ENCODE measurements around the gene PDLIM4.

PDLIM4 gene

DNA sequence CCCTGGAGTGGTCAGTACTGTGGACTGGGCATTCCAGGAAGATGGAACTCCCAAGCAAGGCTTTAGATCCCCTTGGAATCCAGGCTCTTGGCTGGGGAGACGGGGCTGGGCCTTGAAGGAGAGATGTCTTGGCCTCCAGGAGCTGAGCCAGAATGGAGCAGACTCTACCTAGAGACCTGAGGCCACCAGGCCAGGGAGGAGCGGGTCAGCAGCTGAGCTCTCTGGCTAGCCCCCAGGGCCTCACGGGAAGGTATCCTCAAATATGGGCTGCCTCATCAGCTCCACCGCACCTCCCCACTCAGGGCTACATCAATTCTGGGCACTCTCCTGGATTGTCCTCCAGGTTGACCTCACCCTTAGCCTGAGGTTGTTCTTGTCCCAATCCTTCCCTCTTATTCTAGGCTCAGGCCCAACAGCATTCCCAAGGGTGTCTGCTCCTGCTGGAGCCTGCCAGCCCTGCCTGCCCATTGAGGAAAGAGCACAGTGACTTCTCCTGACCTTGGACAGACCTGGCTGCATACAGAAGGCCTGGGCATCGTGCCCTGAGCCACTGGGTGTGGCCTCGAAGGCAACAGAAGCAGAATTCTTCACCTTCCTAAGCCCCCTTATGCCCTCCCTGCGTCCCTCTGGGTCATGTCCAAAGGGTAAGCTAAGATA lies 3.0 kb upstream of the PDLIM4 start:
- no peak for DNase-seq

GRCh38 chr5:132256086-132256782 lies 1.3 kb upstream of the PDLIM4 start:
- no peak for DNase-seq

GRCh38 chr5:132256783-132257130 lies 739 bp upstream of the PDLIM4 start:
- DNase-seq: no peak

DNA sequence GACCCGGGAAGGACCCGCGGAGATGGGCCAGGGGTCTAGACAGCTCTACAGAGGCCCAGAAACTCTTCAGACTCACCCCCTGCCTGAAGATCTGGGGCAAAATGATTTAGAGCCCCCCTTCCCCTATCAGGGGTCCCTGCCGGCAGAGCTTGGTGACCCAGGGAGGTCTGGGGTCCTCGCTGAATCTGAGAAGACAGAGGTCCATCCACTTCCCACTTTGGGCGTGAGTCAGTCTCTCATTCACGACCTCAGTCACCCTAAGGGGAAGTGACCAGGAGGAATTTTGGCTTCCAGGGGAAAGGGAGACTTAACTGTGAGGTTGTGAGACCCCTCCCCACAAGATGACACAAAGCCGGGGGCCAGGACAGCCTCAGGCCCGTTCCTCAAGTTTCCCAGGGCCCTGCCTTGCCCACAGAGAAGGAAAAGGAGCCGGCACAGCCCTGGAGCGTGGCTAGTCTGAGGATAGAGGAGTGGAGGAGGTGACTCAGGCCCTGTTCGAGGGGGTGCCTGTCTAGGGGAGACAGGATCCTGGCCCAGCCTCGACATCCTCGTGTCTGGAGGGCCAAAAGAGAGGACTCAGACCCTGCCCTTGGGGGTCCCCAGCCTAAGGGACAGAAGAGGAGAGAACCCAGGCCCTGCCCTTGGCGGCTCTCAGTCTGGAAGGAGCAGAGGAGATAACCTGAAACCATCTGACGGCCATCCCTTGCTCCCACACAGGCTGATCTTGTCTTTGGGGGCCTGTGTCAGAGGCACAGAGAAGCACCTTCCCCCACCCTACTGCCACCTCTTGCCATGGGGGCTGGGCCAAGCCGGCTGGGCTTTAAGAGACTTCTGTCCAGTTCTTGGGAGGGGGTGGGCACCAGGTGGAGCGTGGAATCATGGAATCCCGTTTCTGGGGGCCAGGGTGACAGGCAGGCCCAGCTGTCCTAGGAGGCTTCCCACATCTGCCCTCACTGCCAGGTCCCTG lies 889 bp downstream of the PDLIM4 start:
- no peak for DNase-seq

GRCh38 chr5:132259069-132259851 lies 1.8 kb downstream of the PDLIM4 start:
- peak; percentile 31 for DNase-seq

GRCh38 chr5:132260051-132260450 lies 2.6 kb downstream of the PDLIM4 start:
- DNase-seq: no peak

DNA sequence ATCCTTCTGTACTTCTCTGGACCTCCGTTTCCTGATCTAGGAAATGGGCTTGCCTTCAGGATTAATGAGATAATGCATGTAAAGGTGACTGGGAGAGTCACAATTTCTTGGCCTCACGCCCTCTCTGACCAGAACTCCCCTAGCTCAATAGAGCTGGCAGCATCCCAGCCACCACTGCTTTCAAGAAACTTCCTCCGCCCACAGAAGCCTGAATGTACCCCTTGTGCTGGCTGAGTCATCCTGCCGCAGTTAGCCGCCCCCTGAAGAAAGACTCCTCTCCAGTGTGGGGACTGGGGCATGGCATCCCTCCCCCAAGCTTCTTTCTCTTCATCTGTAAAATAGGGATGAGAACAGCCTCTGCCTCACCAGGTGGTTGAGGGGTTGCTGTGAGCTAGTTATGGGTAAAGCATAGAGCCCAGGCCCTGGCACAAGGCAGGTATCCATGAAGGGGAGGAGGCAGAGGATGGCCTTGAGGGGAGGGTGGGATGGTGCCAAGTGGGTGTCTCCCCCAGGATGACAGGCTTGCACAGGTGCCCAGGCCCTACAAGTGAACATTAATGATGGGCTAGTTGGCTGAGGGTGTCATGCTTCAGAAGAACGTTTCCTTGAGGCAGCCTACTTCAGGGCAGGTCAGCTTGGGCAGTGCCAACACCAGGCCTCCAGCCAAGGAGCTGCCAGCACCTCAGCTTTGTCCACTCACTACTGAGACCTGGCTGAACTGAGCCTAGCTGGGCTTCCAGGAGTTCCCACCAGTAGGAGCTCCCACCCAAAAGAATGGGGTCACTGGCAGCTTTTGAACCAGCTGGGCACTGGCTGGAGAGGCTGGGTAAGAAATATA lies 3.4 kb downstream of the PDLIM4 start:
- no peak for DNase-seq

DNA sequence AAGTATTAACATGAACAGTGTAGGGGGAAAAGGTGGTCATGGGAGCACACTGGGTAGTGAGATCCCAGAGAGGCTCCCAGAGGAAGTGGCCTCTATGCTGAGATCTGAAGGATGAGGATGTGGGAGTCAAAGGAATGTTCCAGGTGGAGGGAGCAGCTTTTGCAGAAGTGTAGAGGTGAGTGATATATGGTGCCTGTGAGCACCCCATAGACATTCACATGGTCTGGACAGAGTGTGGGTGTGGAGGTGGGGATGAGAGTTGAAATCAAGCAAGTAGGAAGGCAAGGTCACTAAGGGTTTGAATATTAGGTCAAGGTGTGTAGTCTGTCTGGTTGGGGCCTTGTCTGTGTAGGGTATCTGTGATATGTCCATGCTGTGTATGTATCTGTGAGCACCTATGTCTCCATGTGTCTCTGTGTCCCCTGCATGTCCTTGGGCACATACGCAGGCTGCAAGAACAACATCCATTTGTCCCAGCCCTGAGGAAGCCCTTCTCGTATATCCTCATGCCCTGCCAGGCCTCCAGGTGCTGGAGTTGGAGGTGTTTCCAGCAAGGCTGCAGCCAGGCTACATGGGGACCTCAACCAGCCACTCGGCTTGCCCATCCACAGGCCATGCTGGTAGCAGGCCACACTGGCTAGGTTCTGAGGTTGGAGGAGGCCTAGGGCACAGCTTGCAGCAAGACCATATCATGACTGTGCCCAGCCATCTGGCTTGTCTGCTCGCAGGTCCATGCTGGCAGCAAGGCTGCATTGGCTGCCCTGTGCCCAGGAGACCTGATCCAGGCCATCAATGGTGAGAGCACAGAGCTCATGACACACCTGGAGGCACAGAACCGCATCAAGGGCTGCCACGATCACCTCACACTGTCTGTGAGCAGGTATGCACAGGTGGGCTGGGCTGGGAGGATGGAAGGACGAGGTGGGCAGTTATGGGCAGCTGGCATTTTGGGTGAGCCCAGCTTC lies 4.7 kb downstream of the PDLIM4 start:
- DNase-seq: no peak

- no peak for DNase-seq
These were observed 5.5 kb downstream of the PDLIM4 start for GRCh38 chr5:132262882-132263547.

GRCh38 chr5:132263548-132264261 lies 6.2 kb downstream of the PDLIM4 start:
- DNase-seq: no peak

- no peak for DNase-seq
These were observed 7.2 kb downstream of the PDLIM4 start for GRCh38 chr5:132264546-132265335.

DNA sequence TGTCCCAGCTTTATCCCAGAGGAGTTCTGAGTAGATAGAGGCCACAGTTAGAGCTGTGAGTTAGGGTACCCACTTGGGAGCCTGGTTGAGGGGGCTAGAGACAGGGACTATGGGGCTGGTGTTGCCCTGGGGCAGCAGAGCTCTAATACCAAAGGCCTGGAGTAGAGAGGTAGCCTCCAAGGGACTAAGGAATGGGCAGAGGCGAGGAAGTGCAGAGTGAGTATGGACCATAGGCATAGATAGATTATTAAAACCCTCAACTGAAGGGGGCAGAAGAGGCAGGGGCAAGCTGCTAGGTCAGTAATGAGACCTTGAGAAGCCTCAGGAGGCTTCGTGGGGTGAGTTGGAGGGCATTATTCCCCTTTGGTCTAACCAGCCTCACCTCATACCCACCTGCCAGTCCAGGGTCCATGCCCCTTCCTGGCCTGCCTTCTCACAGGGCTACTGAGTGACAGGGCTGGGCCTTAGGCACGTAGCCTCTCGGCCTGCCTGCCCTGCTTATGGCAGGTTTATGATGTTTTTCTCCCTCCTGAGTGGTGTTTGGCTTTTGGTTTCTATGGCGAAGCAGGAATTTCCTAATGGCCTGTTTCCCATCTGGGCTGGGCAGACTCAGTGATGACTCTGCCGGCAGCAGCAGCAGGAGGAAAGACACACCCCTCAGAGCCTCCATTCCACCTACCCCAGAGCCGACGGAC lies 8.0 kb downstream of the PDLIM4 start:
- DNase-seq: no peak

GRCh38 chr5:132266031-132266835 lies 8.7 kb downstream of the PDLIM4 start:
- no peak for DNase-seq

- DNase-seq: no peak
These were observed 9.3 kb downstream of the PDLIM4 start for GRCh38 chr5:132266836-132267160.

- no peak for DNase-seq
These were observed 9.8 kb downstream of the PDLIM4 start for GRCh38 chr5:132267166-132267739.

DNA sequence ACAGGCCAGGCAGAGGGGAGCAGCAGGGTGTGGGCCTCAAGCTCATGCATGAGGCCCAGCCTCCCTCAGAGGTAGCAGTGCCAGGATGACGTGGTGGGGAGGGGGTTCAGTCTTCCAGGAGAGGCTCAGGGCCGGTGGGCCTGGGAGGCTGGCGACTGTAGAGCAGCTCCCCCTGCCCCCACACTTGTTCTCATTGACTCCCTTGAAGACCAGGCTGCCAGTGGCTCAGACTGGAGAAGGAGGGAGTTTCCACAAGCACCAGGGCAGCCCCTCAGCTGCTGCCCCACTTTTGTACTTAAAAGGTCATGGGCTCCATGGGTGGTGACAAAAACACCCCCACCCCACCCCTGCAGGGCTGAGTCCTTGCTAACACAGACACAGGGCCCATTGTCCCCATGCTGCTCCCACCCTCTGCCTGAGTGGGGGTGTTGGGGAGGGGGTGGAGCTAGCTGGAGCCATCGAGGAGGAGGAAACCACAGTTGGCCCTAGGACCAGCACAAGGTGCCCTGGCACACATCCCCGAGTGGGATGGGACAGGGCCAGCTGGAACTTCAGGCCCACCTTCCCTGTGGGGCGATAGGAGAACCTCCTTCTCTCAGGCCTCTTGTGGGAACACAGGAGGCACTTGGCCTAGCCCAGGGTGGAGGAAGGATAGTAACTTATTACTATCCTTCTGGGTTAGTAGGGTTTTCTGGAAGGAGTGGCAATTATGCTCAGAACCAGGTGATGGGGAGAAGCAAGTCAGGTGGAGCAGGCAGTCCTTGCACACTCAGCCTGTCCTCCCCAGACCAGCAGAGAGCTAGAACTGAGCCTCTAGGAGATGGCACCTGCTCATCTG lies 10.7 kb downstream of the PDLIM4 start:
- no peak for DNase-seq

Data from NCI-H2171 (cell line).